Measurements from ENCODE around the gene MAPK1.

The MAPK1 gene

DNA sequence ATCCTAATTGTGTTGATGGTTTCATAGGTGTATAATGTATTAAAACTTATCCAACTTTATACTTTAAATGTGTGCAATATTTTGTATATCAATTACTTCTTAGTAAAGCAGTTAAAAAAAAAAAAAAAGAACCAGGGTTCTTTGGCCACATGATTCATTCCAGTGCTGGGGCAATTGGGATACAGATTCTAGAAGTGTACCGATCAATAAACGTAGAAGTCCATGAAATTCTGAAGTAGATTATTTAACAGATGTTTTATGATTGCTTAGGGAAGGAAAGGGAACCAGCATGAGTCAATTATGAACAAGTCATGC lies 51.0 kb downstream of the MAPK1 start:
- Histone ChIP-seq H3K9me3 (ENCODE audit: insufficient read depth, low read length) (no peaks in the 10 kb centered on the region), H3K4me2 (ENCODE audit: low read depth, low read length, poor library complexity, severe bottlenecking) (peak overlapping the region; percentile 64), H3K27ac (ENCODE audit: low read depth, low read length) (peak overlapping the region; percentile 82), H2AFZ (ENCODE audit: low read depth, low read length, severe bottlenecking) (no peak overlapping the region), H3K79me2 (ENCODE audit: insufficient read depth, low read length) (peaks cover 81% of the 10 kb centered on the region), H4K20me1 (ENCODE audit: low read depth, low read length) (no peaks in the 10 kb centered on the region), H3K36me3 (ENCODE audit: low read length) (no peaks in the 10 kb centered on the region), H3K9ac (ENCODE audit: low read length) (no peak overlapping the region), H3K9me2 (replicated peaks; ENCODE audit: insufficient read depth, low read length) (no peaks in the 10 kb centered on the region), H3K27me3 (ENCODE audit: low read length) (no peaks in the 10 kb centered on the region), H3F3A (ENCODE audit: insufficient read depth) (peaks cover 10% of the 10 kb centered on the region; the same call in 1 of the 2 replicates), H3K4me3 (ENCODE audit: insufficient read depth, low read length, poor library complexity, severe bottlenecking) (no peak overlapping the region)
- TF ChIP-seq, protein P1, sequence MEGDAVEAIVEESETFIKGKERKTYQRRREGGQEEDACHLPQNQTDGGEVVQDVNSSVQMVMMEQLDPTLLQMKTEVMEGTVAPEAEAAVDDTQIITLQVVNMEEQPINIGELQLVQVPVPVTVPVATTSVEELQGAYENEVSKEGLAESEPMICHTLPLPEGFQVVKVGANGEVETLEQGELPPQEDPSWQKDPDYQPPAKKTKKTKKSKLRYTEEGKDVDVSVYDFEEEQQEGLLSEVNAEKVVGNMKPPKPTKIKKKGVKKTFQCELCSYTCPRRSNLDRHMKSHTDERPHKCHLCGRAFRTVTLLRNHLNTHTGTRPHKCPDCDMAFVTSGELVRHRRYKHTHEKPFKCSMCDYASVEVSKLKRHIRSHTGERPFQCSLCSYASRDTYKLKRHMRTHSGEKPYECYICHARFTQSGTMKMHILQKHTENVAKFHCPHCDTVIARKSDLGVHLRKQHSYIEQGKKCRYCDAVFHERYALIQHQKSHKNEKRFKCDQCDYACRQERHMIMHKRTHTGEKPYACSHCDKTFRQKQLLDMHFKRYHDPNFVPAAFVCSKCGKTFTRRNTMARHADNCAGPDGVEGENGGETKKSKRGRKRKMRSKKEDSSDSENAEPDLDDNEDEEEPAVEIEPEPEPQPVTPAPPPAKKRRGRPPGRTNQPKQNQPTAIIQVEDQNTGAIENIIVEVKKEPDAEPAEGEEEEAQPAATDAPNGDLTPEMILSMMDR (IDR thresholded peaks at IDR 0.05; ENCODE audit: insufficient read depth, low read length, poor library complexity, severe bottlenecking): no peak
- no peak for TF ChIP-seq EZH2phosphoT487 (conservative IDR thresholded peaks at IDR 0.05; ENCODE audit: low read length)

DNA sequence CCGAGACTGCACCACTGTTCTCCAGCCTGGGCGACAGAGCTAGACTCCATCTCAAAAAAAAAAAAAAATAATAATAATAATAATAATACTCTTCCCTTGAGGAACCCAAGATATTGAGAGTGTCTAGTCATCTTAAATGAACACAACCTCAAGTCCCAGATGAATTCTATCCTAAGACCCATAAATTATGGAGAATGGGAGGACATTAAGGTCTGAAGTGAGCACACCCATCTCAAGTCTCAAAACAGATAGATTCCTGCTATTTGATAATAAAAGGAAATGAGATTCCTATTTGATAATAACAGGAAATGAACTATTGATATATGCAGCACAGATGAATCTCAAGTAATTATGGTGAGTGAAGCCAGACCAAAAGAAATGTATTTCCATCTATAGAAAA lies 51.5 kb downstream of the MAPK1 start:
- Histone ChIP-seq H3K9me3 (ENCODE audit: insufficient read depth, low read length) (no peaks in the 10 kb centered on the region), H4K20me1 (ENCODE audit: low read depth, low read length) (no peaks in the 10 kb centered on the region), H3K4me3 (ENCODE audit: insufficient read depth, low read length, poor library complexity, severe bottlenecking) (no peak overlapping the region), H3K9me2 (replicated peaks; ENCODE audit: insufficient read depth, low read length) (no peaks in the 10 kb centered on the region), H3K36me3 (ENCODE audit: low read length) (no peaks in the 10 kb centered on the region), H2AFZ (ENCODE audit: low read depth, low read length, severe bottlenecking) (no peak overlapping the region), H3K27ac (ENCODE audit: low read depth, low read length) (peak overlapping the region; percentile 82), H3F3A (ENCODE audit: insufficient read depth) (peaks cover 10% of the 10 kb centered on the region; the same call in 1 of the 2 replicates), H3K4me2 (ENCODE audit: low read depth, low read length, poor library complexity, severe bottlenecking) (peak overlapping the region; percentile 64), H3K79me2 (ENCODE audit: insufficient read depth, low read length) (peaks cover 81% of the 10 kb centered on the region), H3K27me3 (ENCODE audit: low read length) (no peaks in the 10 kb centered on the region), H3K9ac (ENCODE audit: low read length) (no peak overlapping the region)
- TF ChIP-seq EZH2phosphoT487 (conservative IDR thresholded peaks at IDR 0.05; ENCODE audit: low read length): no peak
- TF ChIP-seq, protein P1 (IDR thresholded peaks at IDR 0.05; ENCODE audit: insufficient read depth, low read length, poor library complexity, severe bottlenecking): no peak

DNA sequence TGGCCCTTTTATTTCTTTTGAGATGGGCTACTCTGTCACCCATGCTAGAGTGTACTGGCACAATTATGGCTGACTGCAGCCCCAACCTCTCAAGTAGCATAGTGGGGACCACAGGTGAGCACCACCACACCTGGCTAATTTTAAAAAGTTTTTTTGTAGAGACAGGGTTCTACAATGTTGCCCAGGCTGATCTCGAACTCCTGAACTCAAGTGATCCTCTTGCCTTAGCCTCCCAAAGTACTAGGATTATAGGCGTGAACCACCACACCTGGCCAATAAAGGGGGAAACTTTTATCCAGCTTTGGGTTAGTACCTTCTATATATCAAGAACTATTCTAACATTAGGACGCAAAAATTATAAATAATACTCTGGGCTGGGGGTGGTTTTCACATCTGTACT lies 52.1 kb downstream of the MAPK1 start:
- Histone ChIP-seq H3K79me2 (ENCODE audit: insufficient read depth, low read length) (peaks cover 86% of the 10 kb centered on the region), H3K9ac (ENCODE audit: low read length) (no peak overlapping the region), H3K4me3 (ENCODE audit: insufficient read depth, low read length, poor library complexity, severe bottlenecking) (no peak overlapping the region), H3K4me2 (ENCODE audit: low read depth, low read length, poor library complexity, severe bottlenecking) (no peak overlapping the region), H3K9me3 (ENCODE audit: insufficient read depth, low read length) (no peaks in the 10 kb centered on the region), H3K9me2 (replicated peaks; ENCODE audit: insufficient read depth, low read length) (no peaks in the 10 kb centered on the region), H3K36me3 (ENCODE audit: low read length) (no peaks in the 10 kb centered on the region), H3K27ac (ENCODE audit: low read depth, low read length) (no peak overlapping the region), H2AFZ (ENCODE audit: low read depth, low read length, severe bottlenecking) (no peak overlapping the region), H4K20me1 (ENCODE audit: low read depth, low read length) (no peaks in the 10 kb centered on the region), H3K27me3 (ENCODE audit: low read length) (no peaks in the 10 kb centered on the region), H3F3A (ENCODE audit: insufficient read depth) (peaks cover 10% of the 10 kb centered on the region; the same call in 1 of the 2 replicates)
- TF ChIP-seq, protein P1 (IDR thresholded peaks at IDR 0.05; ENCODE audit: insufficient read depth, low read length, poor library complexity, severe bottlenecking): no peak
- TF ChIP-seq EZH2phosphoT487 (conservative IDR thresholded peaks at IDR 0.05; ENCODE audit: low read length): no peak
